Adrenal gland (tissue), 12 donors: ENCODE measurements around the gene RGCC. TPM values are rescaled to one million over a fixed set of nuclear protein-coding genes. Genes with fewer than 3 reads are reported as not detected.
"Not testable (repeated sequence)": the region's sequence is repeated elsewhere in the genome, so short reads cannot be mapped to it uniquely, and the experiment has no call there.

Experiments used
- DNase-seq, 7 donors: peaks; one replicate each; pipeline ENCODE4 v3.0.0-alpha.2; 2019 to 2020
- H3K27ac ChIP-seq, 5 donors: fragments of 200-600 bp; sonication (generic) in 4 of 5; 1 replicate in 3 of 5; 2 replicates in 2 of 5; pipeline versions ENCODE4 v1.5.1 to v1.8.0; 2016 to 2020; ENCODE audit warnings: mild to moderate bottlenecking in 1 of 5
- H3K27me3 ChIP-seq: fragments of 200-600 bp; 2 replicates; pipeline ENCODE4 v1.8.0; 2021
- H3K36me3 ChIP-seq, 2 donors: fragments of 200-600 bp; replicated peaks in 1 of 2; 1 replicate in 1 of 2; 2 replicates in 1 of 2; pipeline versions ENCODE4 v1.5.1 to v1.8.0; 2018 to 2022
- H3K4me1 ChIP-seq, 2 donors: fragments of 200-600 bp; replicated peaks in 1 of 2; 1 replicate in 1 of 2; 2 replicates in 1 of 2; pipeline versions ENCODE4 v1.5.1 to v1.8.0; 2018 to 2021
- H3K4me3 ChIP-seq, 4 donors: fragments of 200-600 bp; sonication (generic) in 3 of 4; one replicate each; pipeline ENCODE4 v1.5.1; 2016 to 2018
- H3K9me3 ChIP-seq, 3 donors: fragments of 200-600 bp; sonication (generic) in 1 of 3; replicated peaks in 1 of 3; 1 replicate in 2 of 3; 2 replicates in 1 of 3; pipeline versions ENCODE4 v1.5.1 to v1.8.0; 2016 to 2021
- CTCF ChIP-seq, 6 experiments: fragments of 450-650 bp in 4 of 6; fragments of 200-600 bp in 2 of 6; sonication (generic) in 1 of 6; IDR thresholded peaks; 1 replicate in 5 of 6; 2 replicates in 1 of 6; pipeline versions ENCODE4 v1.5.1 to v1.8.0; 2016 to 2021; ENCODE audit warnings: antibody characterized with exemption in 6 of 6, mild to moderate bottlenecking in 2 of 6, moderate library complexity in 1 of 6
- POLR2A ChIP-seq, 2 donors: fragments of 450-650 bp; IDR thresholded peaks; one replicate each; pipeline ENCODE4 v1.6.1; 2017; ENCODE audit warnings: antibody characterized with exemption in 2 of 2, mild to moderate bottlenecking in 2 of 2, moderate library complexity in 1 of 2
- WGBS, 4 donors: extraction: QIAGEN DNeasy Blood & Tissue Kit in 2 of 4; methylation state at CpG; one replicate each; pipeline versions ENCODE4 v1.1.5 to v1.1.7; 2013 to 2017; 5-methylcytosine and 5-hydroxymethylcytosine counted together
- intact Hi-C, 2 donors: fragments of 100-400 bp; cut with DNase I; formaldehyde crosslinking; loops; one replicate each; pipeline versions ENCODE4 v1.14.1 to v1.15.0; 2022 to 2023
- polyA plus RNA-seq, 3 donors: library from polyadenylated mRNA; stranded (reverse); fragments of 200-250 nt in 2 of 3; fragments of 350-450 nt in 1 of 3; fragmentation: Illumina TruSeq in 1 of 3; extraction: RNeasy Lipid Tissue Mini Kit (QIAGEN cat#74804) in 1 of 3; gene quantifications; one replicate each; pipeline ENCODE4 v1.2.3, GENCODE V29; 2013 to 2014
- total RNA-seq, 9 donors: library from RNA; depleted of rRNA in 4 of 9; stranded (reverse); fragments of >200 nt in 4 of 9; fragments of 120-200 nt in 1 of 9; fragmentation: NEBNext Ultra II Directional in 1 of 9; extraction: Animal tissue kit (Norgen Biotek cat#: 25700) in 1 of 9; gene quantifications; one replicate each; pipeline versions ENCODE4 v1.1.0 to v1.2.4, GENCODE V29; 2013 to 2023
- donor health status: healthy with polysubstance abuse.
- donor health status: Bipolar disorder and iron deficiency.
- donor health status: DM: yes; HTN: yes; CAD: no.
- donor health status: DM: no; HTN: no; CAD: no.
- donor health status: DM: no; HTN: no; CAD: no.
- donor health status: DM: yes; HTN: yes; CAD: no.

RGCC gene
- total and polyA plus RNA-seq, 12 donors: 6.2 to 151 (median 28.8) TPM

- no peak overlapping the region for H3K27ac ChIP-seq
- no peaks in the 10 kb centered on the region for H3K9me3 ChIP-seq
- no peaks in the 10 kb centered on the region for H3K27me3 ChIP-seq
- 68 to 72% (median 70%) methylated on average over 4 of the region's 4 CpGs for WGBS, 4 donors
- no peaks in the 10 kb centered on the region for H3K36me3 ChIP-seq
- DNase-seq: no peak
- TF ChIP-seq CTCF (IDR thresholded peaks at IDR 0.05): no peak
- no peak for TF ChIP-seq POLR2A (IDR thresholded peaks at IDR 0.05)
- no peak overlapping the region for H3K4me3 ChIP-seq
- H3K4me1 ChIP-seq: no peaks in the 10 kb centered on the region
- intact Hi-C loops: no loop called here
Measured at GRCh38 chr13:41420146-41420545, 37.2 kb upstream of the RGCC start.

GRCh38 chr13:41421330-41421729 is 36.0 kb upstream of the RGCC start:
- H3K27ac ChIP-seq, intact Hi-C loops, H3K4me3 ChIP-seq, DNase-seq, H3K4me1 ChIP-seq, H3K9me3 ChIP-seq, H3K36me3 ChIP-seq, H3K27me3 ChIP-seq: not testable (repeated sequence)
- 68 to 74% (median 71%) methylated on average over 5 to 6 of the region's 6 CpGs for WGBS, 4 donors

GRCh38 chr13:41421983-41422382 is 35.4 kb upstream of the RGCC start:
- H3K4me3 ChIP-seq, H3K27ac ChIP-seq, DNase-seq, intact Hi-C loops, H3K9me3 ChIP-seq, H3K4me1 ChIP-seq, H3K36me3 ChIP-seq, H3K27me3 ChIP-seq: not testable (repeated sequence)
- 75 to 83% (median 81%) methylated on average over 7 of the region's 7 CpGs for WGBS, 4 donors

GRCh38 chr13:41423259-41423658 is 34.1 kb upstream of the RGCC start:
- intact Hi-C loops, H3K27me3 ChIP-seq, H3K4me1 ChIP-seq, DNase-seq, H3K36me3 ChIP-seq, H3K9me3 ChIP-seq, H3K4me3 ChIP-seq, H3K27ac ChIP-seq: not testable (repeated sequence)
- WGBS, 4 donors: 77 to 94% (median 83%) methylated on average over 10 to 13 of the region's 13 CpGs

- H3K4me1 ChIP-seq, H3K27ac ChIP-seq, intact Hi-C loops, H3K27me3 ChIP-seq, DNase-seq, H3K9me3 ChIP-seq, H3K4me3 ChIP-seq, H3K36me3 ChIP-seq: not testable (repeated sequence)
- 85 to 93% (median 89%) methylated on average over 6 of the region's 6 CpGs for WGBS, 4 donors
Measured at GRCh38 chr13:41424675-41425074, 32.7 kb upstream of the RGCC start.

GRCh38 chr13:41426047-41426446 is 31.3 kb upstream of the RGCC start:
- Histone ChIP-seq H3K4me3 (no peak overlapping the region), H3K27ac (no peak overlapping the region), H3K4me1 (no peaks in the 10 kb centered on the region), H3K36me3 (no peaks in the 10 kb centered on the region), H3K9me3 (no peaks in the 10 kb centered on the region), H3K27me3 (peaks cover 5% of the 10 kb centered on the region)
- WGBS, 4 donors: 65 to 80% (median 73%) methylated on average over 4 to 22 of the region's 22 CpGs
- TF ChIP-seq CTCF (IDR thresholded peaks at IDR 0.05) (no peak), POLR2A (IDR thresholded peaks at IDR 0.05) (no peak)
- intact Hi-C loops: no loop called here
- no peak for DNase-seq
